ENCODE results near the gene CSF3R. TPM values are rescaled to one million over a fixed set of nuclear protein-coding genes. Genes with fewer than 3 reads are reported as not detected.
"Not testable (repeated sequence)": the region's sequence is repeated elsewhere in the genome, so short reads cannot be mapped to it uniquely, and the experiment has no call there.

Gene CSF3R
- total RNA-seq, 1 experiment from 2014 or later, result not detected

- DNase-seq (ENCODE audit: low read depth), result no peak
These were observed 31.2 kb upstream of the CSF3R start for GRCh38 chr1:36513676-36514473.

GRCh38 chr1:36512842-36513241 lies 30.1 kb upstream of the CSF3R start:
- no peak for DNase-seq (ENCODE audit: low read depth)

GRCh38 chr1:36511804-36512798 lies 29.4 kb upstream of the CSF3R start:
- peak; percentile 23 for DNase-seq (ENCODE audit: low read depth)

GRCh38 chr1:36511220-36511619 lies 28.5 kb upstream of the CSF3R start:
- DNase-seq (ENCODE audit: low read depth), result not testable (repeated sequence)

- no peak for DNase-seq (ENCODE audit: low read depth)
These were observed 27.7 kb upstream of the CSF3R start for GRCh38 chr1:36510418-36510817.

GRCh38 chr1:36508257-36508656 lies 25.5 kb upstream of the CSF3R start:
- DNase-seq (ENCODE audit: low read depth), result no peak

- DNase-seq (ENCODE audit: low read depth), result no peak
These were observed 23.7 kb upstream of the CSF3R start for GRCh38 chr1:36506276-36506920.

- DNase-seq (ENCODE audit: low read depth), result no peak
These were observed 21.0 kb upstream of the CSF3R start for GRCh38 chr1:36503733-36504132.

GRCh38 chr1:36503159-36503558 lies 20.4 kb upstream of the CSF3R start:
- no peak for DNase-seq (ENCODE audit: low read depth)

- DNase-seq (ENCODE audit: low read depth), result no peak
These were observed 19.9 kb upstream of the CSF3R start for GRCh38 chr1:36502616-36503015.

- DNase-seq (ENCODE audit: low read depth), result not testable (repeated sequence)
These were observed 19.2 kb upstream of the CSF3R start for GRCh38 chr1:36501911-36502310.

GRCh38 chr1:36497207-36497606 lies 14.5 kb upstream of the CSF3R start:
- DNase-seq (ENCODE audit: low read depth), result no peak

- DNase-seq (ENCODE audit: low read depth), result no peak
These were observed 12.3 kb upstream of the CSF3R start for GRCh38 chr1:36494971-36495370.

- no peak for DNase-seq (ENCODE audit: low read depth)
These were observed 10.8 kb upstream of the CSF3R start for GRCh38 chr1:36493524-36493923.

GRCh38 chr1:36492491-36492890 lies 9.8 kb upstream of the CSF3R start:
- no peak for DNase-seq (ENCODE audit: low read depth)

GRCh38 chr1:36489258-36490051 lies 6.7 kb upstream of the CSF3R start:
- DNase-seq (ENCODE audit: low read depth), result not testable (repeated sequence)

- no peak for DNase-seq (ENCODE audit: low read depth)
These were observed 5.2 kb upstream of the CSF3R start for GRCh38 chr1:36487906-36488305.

- not testable (repeated sequence) for DNase-seq (ENCODE audit: low read depth)
These were observed 4.6 kb upstream of the CSF3R start for GRCh38 chr1:36487336-36487725.

- no peak for DNase-seq (ENCODE audit: low read depth)
These were observed 4.0 kb upstream of the CSF3R start for GRCh38 chr1:36486439-36487335.

- no peak for DNase-seq (ENCODE audit: low read depth)
These were observed 3.4 kb upstream of the CSF3R start for GRCh38 chr1:36486093-36486438.
